Activated CD4-positive, alpha-beta T cell treated with anti-CD3 and anti-CD28 coated beads for 24 hours (primary cell): ENCODE results near the gene TCF4.

ENCODE experiments used
- DNase-seq, 2 donors: peaks; one replicate each; pipeline ENCODE4 v3.0.0-alpha.2; 2020; ENCODE audit warnings: low read depth in 2 of 2

Gene TCF4

DNA sequence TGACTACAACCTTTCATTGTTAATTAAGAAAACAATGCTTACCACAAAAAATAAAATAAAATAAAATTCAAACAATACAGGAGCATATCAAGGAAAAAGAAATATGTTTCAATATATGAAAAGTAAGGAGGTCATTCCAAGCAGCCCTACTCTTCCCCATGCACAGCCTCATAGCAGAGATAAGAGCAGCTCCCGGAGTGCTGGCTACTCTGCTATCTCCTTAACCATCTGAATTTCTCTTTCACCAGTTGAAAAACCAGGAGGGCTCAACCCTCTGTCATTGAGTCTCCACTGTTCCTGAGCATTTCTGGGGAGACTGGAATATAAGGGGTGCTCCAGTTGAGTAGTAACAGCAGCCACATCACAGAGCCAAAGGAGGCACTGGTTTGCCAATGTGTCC, 201.4 kb downstream of the TCF4 start:
- DNase-seq, result no peak

DNA sequence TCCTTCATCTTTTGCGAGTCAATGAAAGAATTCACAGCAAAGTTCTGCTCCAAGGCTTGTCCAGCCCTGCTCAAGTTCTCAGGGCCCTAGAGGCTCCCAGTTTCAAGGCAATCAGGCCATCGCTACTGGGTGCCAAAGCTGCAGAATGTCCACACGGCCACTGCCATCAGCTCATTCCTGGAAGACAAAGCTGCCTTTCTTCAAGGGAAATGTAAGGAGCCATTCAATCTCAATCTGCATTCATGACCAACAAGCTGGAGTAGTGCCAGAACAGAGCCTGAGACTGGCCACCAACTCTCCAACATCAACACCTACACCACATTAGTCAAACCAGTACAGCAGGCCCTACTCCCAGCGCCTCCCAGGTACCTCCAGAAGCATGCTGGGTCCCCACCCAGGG, 202.2 kb downstream of the TCF4 start:
- DNase-seq, result no peak

DNA sequence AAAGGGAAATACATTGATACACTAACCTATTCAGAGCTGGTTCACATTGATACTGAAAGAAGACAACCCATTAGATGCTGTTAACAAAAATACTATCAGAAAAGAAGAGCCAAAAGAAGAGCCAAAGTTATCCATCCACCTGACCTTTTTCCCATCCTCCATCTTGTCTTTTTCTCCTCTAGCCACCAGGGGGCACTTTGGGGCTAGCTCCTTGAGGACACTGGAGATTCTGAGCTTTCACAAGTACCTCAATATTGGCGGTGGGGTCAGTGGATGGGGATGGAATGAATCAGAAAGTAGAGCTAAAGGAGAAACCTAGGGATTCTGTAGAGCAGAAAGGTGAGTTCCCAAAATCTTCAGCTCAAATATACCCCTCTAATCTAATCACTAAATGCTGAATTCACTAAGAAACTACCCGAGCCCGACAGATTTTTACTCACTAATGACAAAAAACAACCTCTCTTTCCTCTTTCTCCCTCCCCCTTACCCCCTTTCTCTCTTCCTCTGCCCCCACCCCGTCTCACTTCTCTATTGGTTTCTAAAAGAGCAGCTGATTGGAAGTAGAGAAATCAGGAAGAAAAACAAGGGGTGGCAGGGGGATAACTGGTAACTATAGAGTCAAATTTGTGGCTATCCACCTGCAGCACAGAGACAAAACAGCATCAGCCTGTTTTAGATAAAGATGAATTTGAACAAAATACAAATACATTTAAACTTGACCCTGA, 203.3 kb downstream of the TCF4 start:
- no peak for DNase-seq

DNA sequence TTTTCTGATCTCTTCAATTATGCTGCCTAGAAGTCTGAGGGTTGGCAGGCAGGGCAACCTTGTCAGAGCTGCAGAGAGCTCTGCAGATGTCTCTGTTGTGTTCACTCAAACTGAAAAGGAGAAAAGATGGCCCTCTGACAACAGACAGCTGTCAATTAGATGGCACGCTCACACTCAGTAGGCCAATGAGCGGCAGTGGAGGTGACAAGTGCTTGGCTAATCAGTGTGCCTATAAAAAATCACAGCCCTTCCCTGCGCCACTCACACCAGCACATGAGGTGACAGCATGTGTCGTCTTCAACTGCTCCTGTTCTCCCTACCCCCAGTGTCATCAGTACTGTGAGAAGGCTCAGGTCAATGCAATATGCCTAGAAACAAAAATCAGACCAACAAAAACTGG, 203.9 kb downstream of the TCF4 start:
- DNase-seq, result no peak

DNA sequence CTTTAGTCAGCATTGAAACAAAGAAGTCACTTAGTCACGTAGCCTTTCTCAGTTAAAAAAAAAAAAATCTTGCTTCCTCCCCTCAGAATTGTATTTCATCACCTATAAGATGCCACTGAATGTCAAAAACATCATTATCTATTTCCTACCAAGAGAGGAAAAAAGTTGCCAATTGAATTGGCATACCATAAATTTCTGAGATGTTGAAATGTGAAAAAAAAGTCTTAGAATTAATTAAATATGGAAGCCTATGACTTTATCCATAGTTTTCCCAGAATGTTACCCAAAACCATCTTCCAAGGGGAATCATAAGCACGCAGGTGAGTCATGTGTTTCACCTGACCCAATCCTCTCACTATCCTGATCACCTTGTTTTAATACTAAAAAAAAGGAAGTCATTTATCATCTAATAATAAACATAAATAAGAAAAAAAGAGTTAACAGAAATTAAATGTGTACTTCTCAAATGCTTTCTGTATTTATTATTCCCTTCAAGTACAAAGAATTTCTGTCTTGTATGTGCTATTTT, 205.7 kb downstream of the TCF4 start:
- no peak for DNase-seq

DNA sequence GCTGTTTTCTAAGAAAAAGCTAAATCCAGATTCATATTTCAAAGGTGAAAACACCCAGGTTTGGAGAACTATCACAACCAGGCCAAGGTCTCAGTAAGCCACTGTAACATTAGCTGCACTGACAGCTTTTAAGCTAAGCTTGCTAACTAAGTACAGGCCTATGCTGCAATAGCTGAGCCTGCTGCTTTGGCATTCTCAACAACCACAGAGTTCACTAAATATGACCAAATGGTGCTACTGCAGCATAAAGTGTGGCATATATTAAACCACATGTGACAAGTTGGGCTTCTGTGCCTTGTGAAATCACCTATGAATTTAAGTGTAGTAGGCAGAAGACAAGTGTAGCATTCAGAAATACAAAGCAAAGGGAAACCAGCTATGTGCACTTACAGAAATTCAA, 206.7 kb downstream of the TCF4 start:
- no peak for DNase-seq

DNA sequence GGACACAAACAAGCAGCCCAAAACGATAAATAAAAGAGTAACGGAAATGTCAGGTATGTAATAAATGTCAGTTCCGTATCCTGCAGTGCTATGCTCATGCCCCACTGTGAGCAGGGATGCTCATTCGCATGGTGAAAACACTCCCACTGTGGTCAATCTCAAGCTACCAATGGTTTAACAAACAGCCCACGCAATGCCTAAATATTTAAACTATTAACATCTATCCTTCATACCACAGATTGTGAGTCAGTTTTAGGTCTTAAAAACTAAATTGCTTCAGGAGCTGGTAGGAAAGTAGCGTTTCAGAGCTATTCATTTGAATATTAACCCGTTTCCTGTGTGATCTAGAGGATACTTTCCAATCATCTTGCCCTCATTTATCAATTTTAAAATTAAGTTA, 207.4 kb downstream of the TCF4 start:
- DNase-seq, result no peak

DNA sequence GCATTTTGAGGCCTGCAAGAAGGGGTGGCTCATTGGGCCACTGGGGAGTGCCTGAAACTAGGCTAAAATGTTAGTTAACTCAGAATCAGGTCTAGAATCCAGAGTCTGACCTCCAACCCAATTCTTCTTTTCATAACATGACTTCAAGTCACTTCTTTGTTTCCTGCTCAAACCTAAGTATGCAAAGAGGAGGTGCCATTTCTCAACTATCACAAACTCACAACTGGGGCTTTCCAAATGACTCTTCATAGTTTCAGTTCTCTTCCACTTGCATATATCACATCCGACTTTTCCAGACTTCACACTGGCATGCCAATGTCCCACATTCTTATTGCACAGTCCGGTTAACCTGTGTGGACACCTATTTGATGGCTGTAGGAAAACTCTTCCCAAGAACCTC, 211.6 kb downstream of the TCF4 start:
- DNase-seq, result no peak

DNA sequence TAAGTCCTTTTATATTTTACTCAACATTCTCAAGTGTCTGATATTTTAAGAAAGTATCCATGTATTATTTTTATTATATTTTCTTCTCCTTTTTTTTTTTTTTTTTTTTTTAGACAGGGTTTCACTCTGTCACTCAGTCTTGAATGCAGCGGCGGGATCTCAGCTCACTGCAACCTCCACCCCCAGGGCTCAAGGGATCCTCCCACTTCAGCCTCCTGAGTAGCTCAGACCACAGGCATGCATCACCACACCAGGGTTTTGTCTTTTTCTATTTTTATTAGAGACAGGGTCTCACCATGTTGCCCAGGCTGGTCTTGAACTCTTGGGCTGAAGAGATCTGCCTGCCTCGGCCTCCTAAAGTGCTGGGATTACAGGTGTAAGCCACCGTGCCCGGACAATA, 212.1 kb downstream of the TCF4 start:
- no peak for DNase-seq

DNA sequence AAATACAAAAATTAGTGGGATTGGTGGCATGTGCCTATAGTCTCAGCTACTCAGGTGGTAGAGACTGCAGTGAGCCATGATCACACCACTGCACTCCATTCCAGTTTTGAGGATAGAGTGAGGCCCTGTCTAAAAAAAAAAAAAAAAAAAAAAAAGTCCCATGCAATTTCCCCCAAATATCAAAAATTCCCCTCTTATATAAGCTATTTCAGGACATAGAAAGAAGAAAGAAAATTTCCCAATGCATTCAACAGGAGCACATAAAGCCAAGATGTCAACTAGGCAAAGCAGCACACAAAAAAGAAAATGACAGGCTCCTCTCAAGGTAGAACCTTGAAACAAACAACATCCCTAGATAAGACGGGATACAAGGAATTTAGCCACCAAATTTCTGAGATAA, 213.3 kb downstream of the TCF4 start:
- DNase-seq, result no peak

DNA sequence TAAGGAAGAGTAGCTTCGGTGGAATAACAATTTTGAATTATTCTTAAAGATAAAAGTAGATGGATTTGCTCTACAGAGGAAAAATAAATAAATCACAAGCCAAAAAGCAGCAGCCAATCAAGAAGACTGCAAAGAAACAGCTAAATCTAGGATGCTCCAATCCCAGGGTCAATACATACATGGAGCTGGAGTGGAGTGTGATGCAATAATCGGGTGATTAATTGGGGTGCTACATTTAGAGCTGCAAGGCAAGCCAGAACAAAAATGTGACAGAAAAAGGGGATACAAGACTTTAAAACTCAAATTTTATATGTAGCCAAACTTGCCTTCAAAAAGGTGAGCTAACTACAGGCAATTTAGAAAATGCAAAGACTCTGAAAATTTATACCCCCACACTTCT, 215.8 kb downstream of the TCF4 start:
- no peak for DNase-seq

DNA sequence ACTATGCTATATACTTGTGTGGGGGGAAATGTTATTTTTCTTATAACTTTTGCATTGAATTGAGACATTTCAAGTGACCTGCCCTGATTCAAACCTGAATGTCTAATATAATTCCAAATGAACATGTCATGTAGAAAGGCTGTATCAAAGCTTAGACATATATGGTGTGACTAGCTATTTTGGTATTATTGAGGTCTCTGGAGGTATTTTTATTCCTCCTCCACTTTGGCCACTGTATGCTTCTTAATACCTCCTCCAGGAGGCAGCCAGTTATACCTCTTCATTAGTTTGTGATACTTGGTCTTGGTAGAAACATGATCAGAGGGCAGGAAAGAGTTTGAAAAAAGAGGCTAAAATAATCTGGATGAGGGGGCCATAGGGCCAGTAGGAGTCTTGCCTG, 217.1 kb downstream of the TCF4 start:
- no peak for DNase-seq

DNA sequence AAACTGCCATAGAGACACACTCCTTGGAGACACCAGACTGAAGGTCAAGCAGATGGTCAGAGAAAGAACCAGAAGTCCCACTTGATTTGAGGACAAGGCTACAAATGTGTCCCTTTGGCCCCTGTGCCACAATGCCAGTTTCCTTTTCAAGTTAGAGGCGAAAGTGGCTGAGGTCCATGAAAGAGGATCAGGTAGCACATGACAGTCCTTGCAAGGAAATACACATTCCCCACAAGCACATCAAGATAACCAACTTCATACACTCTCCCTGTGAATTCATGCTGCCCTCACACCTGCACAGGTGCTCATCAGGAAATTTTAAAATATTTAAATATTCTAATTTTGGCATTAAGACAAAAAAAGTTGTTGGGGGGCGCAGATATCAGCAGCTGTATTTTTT, 218.6 kb downstream of the TCF4 start:
- DNase-seq, result no peak

DNA sequence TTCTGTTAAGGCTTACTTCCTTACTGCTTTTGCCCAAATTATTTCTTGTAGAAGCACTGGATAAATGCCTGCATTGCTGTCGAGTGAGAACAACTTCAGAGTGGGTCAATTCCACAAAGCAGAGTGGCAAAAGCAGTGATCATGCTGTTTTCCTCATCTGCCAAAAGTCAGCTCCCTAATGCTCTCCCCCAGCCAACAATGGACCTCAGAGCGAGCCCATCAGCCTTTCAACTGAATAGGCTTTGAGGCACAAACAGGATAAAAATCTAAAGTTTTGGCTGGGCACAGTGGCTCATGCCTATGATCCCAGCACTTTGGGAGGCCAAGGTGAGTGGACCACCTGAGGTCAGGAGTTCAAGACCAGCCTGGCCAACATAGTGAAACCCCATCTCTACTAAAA, 222.7 kb downstream of the TCF4 start:
- DNase-seq, result no peak

DNA sequence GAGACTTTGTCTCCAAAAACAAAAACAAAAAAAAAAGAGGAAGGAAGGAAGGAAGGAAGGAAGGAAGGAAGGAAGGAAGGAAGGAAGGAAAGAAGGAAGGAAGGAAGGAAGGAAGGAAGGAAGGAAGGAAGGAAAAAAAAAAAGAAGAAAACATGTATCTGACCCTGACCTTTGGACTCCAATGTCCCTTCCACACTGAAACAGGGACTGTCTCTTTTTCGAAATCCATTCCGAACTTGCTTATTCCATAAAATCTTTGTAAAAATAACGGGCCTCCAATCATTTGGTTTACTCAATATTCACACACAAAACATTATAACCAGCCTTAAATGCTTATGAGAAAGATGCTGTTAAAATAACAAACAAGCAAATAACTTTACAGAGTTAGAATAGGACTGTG, 225.7 kb downstream of the TCF4 start:
- DNase-seq, result no peak

DNA sequence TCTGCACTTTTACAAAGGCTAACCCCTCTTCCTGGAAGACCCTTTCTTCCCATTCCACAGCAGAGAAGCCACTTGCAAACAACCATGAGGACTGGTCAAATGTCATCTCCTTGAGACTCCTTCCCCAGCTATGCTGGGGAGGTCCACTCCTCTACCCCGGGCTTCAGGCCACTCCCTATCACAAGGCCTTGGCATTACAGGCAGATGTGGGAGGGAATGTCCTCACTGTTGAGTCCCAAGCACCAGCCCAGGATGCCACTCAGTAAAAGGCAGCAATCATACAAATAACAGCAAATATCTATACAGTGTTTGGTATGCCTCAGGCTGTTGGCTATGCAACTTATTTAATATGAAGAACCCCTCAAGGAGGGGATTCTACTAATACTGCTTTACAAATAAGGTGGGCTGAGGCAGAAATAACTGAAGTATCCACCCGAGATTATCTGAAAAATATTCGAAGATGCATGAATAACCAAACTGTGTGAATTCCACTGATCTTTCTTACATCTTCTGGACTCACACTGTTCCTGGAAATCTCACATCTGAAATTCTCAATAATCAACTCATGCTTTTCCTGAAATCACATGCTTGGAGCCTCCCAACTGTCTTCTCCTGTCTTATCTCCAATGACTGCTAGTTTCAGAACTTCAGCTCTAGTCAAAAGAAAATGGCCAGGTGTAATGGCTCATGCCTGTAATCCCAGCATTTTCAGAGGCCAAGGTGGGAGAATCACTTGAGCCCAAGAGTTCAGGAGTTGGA, 226.3 kb downstream of the TCF4 start:
- no peak for DNase-seq

DNA sequence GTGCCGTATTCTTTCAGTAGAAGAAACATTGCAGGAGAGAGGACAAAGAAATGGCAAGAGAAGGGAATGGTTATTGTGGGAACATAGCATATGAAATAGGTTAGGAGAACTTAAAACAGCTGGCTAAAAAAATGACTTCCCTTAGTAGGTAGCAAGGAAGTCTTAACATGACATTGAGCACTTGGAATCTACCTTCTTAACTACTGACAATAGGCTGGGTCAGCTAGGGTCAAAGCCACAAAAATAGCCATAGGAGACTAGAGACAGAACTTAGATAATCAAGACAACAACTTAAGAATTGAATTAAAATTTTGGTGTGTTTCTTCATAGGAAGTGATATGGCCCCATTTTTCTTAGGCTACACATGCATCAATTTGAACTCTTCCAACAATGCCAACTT, 227.9 kb downstream of the TCF4 start:
- no peak for DNase-seq

DNA sequence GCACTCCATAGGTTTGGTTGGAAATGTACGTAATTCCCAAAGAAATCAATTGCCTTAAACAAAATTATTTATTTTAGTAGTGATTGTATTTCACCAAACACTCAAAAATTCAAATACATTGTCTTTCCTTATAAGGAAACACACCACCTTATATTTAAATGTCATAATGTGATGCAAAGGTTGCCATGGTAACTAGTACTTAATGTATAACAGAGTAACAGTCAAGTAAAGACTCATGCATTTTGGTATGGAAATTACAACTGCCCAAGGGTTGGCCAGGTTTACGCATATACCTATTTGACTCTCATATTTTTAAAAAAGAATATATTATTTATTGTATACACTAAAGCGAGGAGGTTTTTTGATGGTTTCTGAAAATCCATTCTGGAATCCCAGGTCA, 231.2 kb downstream of the TCF4 start:
- no peak for DNase-seq

DNA sequence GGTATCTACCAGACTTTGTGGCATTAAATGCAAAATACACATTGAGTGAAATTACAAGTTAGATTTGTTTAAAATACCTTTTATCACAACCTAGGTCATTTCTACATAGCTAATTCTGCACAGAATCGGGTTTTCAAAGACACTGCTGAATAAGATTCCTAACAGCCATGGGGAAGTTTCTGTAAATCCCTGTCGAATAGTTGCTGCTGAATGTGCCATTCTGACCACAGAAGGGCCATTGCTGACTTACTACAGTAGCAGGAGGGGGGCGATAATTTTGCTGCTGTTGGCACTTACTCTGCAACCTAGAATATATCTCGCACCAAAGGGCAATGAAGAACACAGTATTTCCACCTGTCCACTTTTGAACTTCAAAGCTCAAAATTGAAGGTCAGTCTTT, 232.8 kb downstream of the TCF4 start:
- DNase-seq, result no peak

DNA sequence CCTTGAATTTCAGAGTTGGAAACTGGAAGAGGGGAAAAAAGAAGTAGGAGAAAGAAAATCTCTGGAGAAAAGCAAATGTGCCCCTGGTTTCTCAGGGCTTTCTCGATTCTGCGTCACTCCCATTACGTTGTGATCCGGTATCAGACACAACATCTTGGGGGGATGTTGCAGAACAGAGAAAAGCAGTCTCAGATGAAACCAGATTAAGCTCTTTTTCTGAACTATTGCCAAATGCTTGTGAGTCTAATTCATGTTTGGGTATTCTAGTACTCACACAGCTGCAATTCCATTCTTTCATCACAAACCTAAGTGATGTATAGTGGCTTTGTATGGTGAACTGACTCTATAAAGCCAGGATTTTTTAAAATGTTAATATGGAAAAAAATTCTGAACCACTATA, 233.2 kb downstream of the TCF4 start:
- DNase-seq, result no peak

DNA sequence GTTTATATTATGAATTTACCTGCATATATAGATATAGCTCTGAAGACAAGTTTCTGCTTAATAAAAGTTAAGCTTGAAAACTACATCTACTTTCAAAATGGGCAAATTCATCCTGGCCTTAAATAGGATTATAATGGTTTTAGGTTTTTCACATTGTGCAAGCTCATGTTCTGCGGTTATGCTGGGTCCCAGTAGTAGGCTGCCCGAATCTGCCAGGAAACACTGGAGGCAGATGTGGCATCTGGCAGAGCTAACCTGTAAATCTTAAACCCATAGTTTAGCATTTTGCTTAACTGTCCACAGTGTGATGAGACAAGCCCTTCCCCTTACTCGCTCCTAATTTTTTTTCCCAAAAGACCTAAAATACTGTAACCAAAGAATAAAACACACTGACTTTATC, 234.2 kb downstream of the TCF4 start:
- no peak for DNase-seq

DNA sequence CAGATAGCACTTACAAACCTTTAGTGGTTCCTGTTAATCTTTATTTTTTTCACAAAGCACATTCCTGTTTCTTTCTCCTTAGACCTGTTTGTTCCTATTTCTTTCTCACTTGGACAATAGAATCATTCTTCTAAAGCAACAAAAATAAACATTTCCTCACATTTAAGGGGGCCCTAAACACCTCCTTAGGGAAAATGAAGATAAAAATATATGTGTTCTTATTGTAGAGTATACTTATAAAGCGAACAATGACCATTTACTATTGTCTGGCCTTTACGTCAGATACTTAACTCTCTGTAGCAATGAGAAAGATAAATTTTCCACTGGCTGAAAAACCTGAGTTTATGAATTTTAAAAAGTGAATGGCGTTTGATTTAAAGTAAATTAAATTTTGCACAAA, 234.6 kb downstream of the TCF4 start:
- DNase-seq, result no peak

DNA sequence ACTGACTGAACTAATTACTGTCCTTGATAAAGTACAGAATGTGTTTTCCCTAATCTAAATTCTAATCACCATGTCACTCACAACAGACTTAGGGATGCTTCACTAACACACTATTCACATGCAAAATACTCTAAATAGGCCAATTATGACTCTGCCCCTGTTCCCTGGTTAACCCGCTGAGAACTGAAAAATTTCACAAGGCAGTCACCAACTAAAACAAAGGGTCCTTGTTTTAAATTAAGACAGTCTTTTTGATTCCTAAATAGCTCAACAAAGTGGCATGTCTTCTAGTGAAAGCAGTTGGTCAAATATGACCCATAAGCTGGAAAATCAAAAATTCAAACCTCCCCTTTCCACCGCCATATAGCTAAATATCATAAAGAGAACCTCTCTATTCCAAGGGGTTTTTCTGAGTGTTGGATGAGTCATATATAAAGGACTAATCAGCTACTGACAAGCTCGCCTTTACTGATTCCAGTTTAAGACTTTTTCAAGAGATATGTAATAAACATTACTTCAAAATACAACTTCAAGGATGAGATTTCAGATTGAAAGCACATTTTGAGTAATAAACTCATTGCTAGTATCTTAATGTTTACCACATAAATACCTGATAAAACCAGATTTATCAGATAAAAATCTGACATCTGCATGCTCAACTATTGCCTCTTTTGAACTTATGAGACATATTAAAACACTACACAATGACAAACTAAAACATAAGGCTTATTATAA, 235.8 kb downstream of the TCF4 start:
- no peak for DNase-seq
